Neuronal stem cell (in vitro differentiated cells): ENCODE data around the gene BABAM2.

ENCODE experiments used
- DNase-seq: peaks from one replicate; pipeline ENCODE4 v3.0.0-alpha.2; 2013; ENCODE audit warnings: low spot score
- H2AFZ ChIP-seq: one replicate; pipeline ENCODE4 v1.6.1; 2013; ENCODE audit warnings: mild to moderate bottlenecking, low read length, inconsistent platforms
- H2AK5ac ChIP-seq: 2 replicates; pipeline ENCODE4 v1.6.1; 2013; ENCODE audit warnings: low read depth, mild to moderate bottlenecking, inconsistent platforms, low read length, moderate library complexity, mixed read lengths
- H2BK120ac ChIP-seq: 2 replicates; pipeline ENCODE4 v1.6.1; 2013; ENCODE audit warnings: low read depth, mild to moderate bottlenecking, inconsistent platforms, low read length, moderate library complexity, mixed read lengths
- H2BK12ac ChIP-seq: one replicate; pipeline ENCODE4 v1.6.1; 2013; ENCODE audit warnings: low read length, inconsistent platforms
- H2BK15ac ChIP-seq: 2 replicates; pipeline ENCODE4 v1.6.1; 2013; ENCODE audit warnings: mild to moderate bottlenecking, low read length, inconsistent platforms, mixed read lengths
- H2BK5ac ChIP-seq: one replicate; pipeline ENCODE4 v1.6.1; 2013; ENCODE audit warnings: inconsistent platforms, mild to moderate bottlenecking, low read length, moderate library complexity
- H3K14ac ChIP-seq: one replicate; pipeline ENCODE4 v1.6.1; 2013; ENCODE audit warnings: low read length, inconsistent platforms
- H3K18ac ChIP-seq: 2 replicates; pipeline ENCODE4 v1.6.1; 2013; ENCODE audit warnings: low read length, inconsistent platforms
- H3K23ac ChIP-seq: 2 replicates; pipeline ENCODE4 v1.6.1; 2013; ENCODE audit warnings: low read depth, mild to moderate bottlenecking, mixed read lengths, low read length, inconsistent platforms; ENCODE audit not compliant: poor library complexity
- H3K27ac ChIP-seq: replicated peaks from 3 replicates; pipeline ENCODE4 v1.5.1; 2013; ENCODE audit warnings: low read length, inconsistent platforms
- H3K27me3 ChIP-seq, 3 experiments: 2 replicates each; pipeline ENCODE4 v1.6.1; 2013; ENCODE audit warnings: low read length in 3 of 3, mild to moderate bottlenecking in 2 of 3, inconsistent platforms in 1 of 3, low read depth in 1 of 3, mixed read lengths in 1 of 3, moderate library complexity in 1 of 3; ENCODE audit not compliant: control insufficient read depth in 3 of 3, insufficient read depth in 3 of 3
- H3K36me3 ChIP-seq, 2 donors: replicated peaks in 1 of 2; 2 replicates each; pipeline ENCODE4 v1.6.1; 2013; ENCODE audit warnings: low read length in 2 of 2; ENCODE audit not compliant: control insufficient read depth in 2 of 2, insufficient read depth in 2 of 2
- H3K4ac ChIP-seq: 2 replicates; pipeline ENCODE4 v1.6.1; 2013; ENCODE audit warnings: inconsistent platforms, mild to moderate bottlenecking, low read length, moderate library complexity
- H3K4me1 ChIP-seq, 2 donors: 1 replicate in 1 of 2; 2 replicates in 1 of 2; pipeline ENCODE4 v1.6.1; 2013; ENCODE audit warnings: low read length in 2 of 2, low read depth in 1 of 2; ENCODE audit not compliant: control insufficient read depth in 2 of 2, insufficient read depth in 1 of 2
- H3K4me2 ChIP-seq: one replicate; pipeline ENCODE4 v1.6.1; 2013; ENCODE audit warnings: mild to moderate bottlenecking, low read length, inconsistent platforms; ENCODE audit not compliant: insufficient read depth, poor library complexity, severe bottlenecking
- H3K4me3 ChIP-seq, 2 donors: 2 replicates each; pipeline ENCODE4 v1.5.1; 2013; ENCODE audit warnings: low read length in 2 of 2, mild to moderate bottlenecking in 2 of 2, inconsistent platforms in 1 of 2, moderate library complexity in 1 of 2
- H3K79me1 ChIP-seq: one replicate; pipeline ENCODE4 v1.6.1; 2013; ENCODE audit warnings: low read depth, mild to moderate bottlenecking, inconsistent platforms, low read length, moderate library complexity
- H3K9ac ChIP-seq: one replicate; pipeline ENCODE4 v1.6.1; 2013; ENCODE audit warnings: mild to moderate bottlenecking, low read depth, low read length, inconsistent platforms; ENCODE audit not compliant: poor library complexity
- H3K9me3 ChIP-seq, 2 donors: replicated peaks in 1 of 2; 2 replicates each; pipeline versions ENCODE3 to v1.6.1; 2013; ENCODE audit warnings: low read length in 2 of 2, mild to moderate bottlenecking in 2 of 2, inconsistent platforms in 1 of 2, low read depth in 1 of 2, mixed read lengths in 1 of 2, moderate library complexity in 1 of 2; ENCODE audit not compliant: control insufficient read depth in 2 of 2, insufficient read depth in 1 of 2
- H4K8ac ChIP-seq: one replicate; pipeline ENCODE4 v1.6.1; 2013; ENCODE audit warnings: low read depth, mild to moderate bottlenecking, inconsistent platforms, low read length, moderate library complexity
- H4K91ac ChIP-seq: one replicate; pipeline ENCODE4 v1.6.1; 2013; ENCODE audit warnings: low read length, low read depth, mild to moderate bottlenecking, inconsistent platforms; ENCODE audit not compliant: poor library complexity
- WGBS, 2 donors: extraction: QIAGEN DNeasy Blood & Tissue Kit; methylation state at CpG; one replicate each; pipeline ENCODE4 v1.1.7; 2013; ENCODE audit warnings: missing lambda C conversion rate in 2 of 2, mixed read lengths in 1 of 2; ENCODE audit not compliant: insufficient read length in 2 of 2, insufficient replicate concordance in 1 of 2; ENCODE audit errors: extremely low coverage in 2 of 2; 5-methylcytosine and 5-hydroxymethylcytosine counted together

Gene BABAM2

DNA sequence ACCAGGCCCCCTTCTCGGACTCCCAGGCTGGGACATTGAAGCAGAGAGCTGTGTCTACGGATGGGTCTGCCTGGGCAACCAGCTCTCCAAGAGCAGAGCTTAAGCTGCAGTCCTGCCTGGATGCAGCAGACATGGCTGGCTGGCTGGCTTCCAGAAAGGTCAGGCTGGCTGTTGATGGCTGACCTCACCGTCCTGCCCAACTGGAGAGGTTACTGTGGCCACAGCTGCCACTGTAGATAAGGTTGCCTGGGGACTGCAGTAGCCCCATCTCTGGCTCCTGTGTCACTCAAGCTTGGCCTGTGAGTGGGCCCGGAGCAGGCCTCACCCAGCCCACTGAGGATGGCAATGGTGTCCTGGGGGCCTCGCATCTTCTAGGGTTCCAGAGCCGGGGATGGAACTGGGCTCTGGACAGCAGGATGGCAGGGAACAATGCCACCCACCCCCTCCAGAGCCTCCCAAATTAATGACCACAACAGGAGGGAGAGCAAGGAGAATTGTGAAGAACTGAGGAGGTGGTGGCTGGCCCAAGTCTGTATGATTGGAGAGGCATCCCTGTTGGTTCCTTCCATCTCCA is 465.1 kb downstream of the BABAM2 start:
- Histone ChIP-seq H3K4me2 (no peak overlapping the region), H3K23ac (peak overlapping the region; percentile 25), H3K36me3 (no peaks in the 10 kb centered on the region), H3K4ac (no peak overlapping the region), H4K8ac (peak overlapping the region; percentile 29), H3K14ac (no peak overlapping the region), H3K4me3 (no peak overlapping the region), H3K79me1 (no peaks in the 10 kb centered on the region), H3K9me3 (no peaks in the 10 kb centered on the region), H4K91ac (no peak overlapping the region), H2AFZ (peak overlapping the region; percentile 84), H2BK5ac (no peak overlapping the region), H3K18ac (peak overlapping the region; percentile 69), H2BK120ac (no peak overlapping the region), H2BK12ac (no peak overlapping the region), H2AK5ac (peak overlapping the region; percentile 3), H3K27ac (no peak overlapping the region), H3K9ac (no peak overlapping the region), H3K4me1 (peaks cover 8 to 12% of the 10 kb centered on the region in 2 donors), H2BK15ac (peak overlapping the region; percentile 83), H3K27me3 (no peaks in the 10 kb centered on the region)
- DNase-seq, result no peak
- no CpG with 5 or more reads among the region's 6 CpGs for WGBS, 2 donors

GRCh38 chr2:28356095-28356911 is 465.8 kb downstream of the BABAM2 start:
- H3K27me3 ChIP-seq, result no peaks in the 10 kb centered on the region
- peak overlapping the region; percentile 81 for H4K91ac ChIP-seq
- no peak overlapping the region for H2BK12ac ChIP-seq
- peak overlapping the region; percentile 69 for H3K4ac ChIP-seq
- H3K4me2 ChIP-seq, result no peak overlapping the region
- no CpG with 5 or more reads among the region's 17 CpGs for WGBS, 2 donors
- no peaks in the 10 kb centered on the region for H3K9me3 ChIP-seq
- peak overlapping the region; percentile 99 for H2BK120ac ChIP-seq
- H3K9ac ChIP-seq, result peak overlapping the region; percentile 67
- peak overlapping the region; percentile 80 for H2AK5ac ChIP-seq
- H3K36me3 ChIP-seq, result no peaks in the 10 kb centered on the region
- H4K8ac ChIP-seq, result peak overlapping the region; percentile 29
- no peaks in the 10 kb centered on the region for H3K79me1 ChIP-seq
- no peak overlapping the region for H3K4me3 ChIP-seq
- peak overlapping the region; percentile 25 for H3K23ac ChIP-seq
- H3K14ac ChIP-seq, result peak overlapping the region; percentile 60
- H3K27ac ChIP-seq, result no peak overlapping the region
- DNase-seq, result no peak
- peak overlapping the region; percentile 84 for H2AFZ ChIP-seq
- H2BK15ac ChIP-seq, result peak overlapping the region; percentile 83
- peak overlapping the region; percentile 69 for H3K18ac ChIP-seq
- H3K4me1 ChIP-seq, result peaks cover 12 to 15% of the 10 kb centered on the region in 2 donors
- peak overlapping the region; percentile 98 for H2BK5ac ChIP-seq

DNA sequence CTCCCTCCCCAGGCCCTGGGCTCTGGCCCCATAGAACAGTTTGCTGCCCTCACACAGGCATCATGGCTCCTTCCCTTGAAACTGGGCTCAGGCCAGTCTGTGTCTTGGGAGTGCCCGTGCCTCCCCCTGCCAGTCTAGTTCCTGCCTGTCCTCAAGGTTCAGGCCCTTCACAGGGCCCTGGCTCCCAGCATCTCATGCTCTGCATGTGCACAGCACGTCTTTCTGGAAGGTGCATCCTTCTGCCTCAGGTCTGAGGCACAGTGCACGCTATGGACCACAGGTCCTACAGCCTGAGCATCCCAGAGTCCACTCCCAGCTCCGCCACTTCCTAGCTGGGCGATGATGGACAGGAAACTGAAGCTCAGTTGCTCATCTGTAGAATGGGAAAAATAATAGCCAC is 466.5 kb downstream of the BABAM2 start:
- Histone ChIP-seq H3K36me3 (no peaks in the 10 kb centered on the region), H3K27ac (no peak overlapping the region), H3K4ac (no peak overlapping the region), H2BK12ac (peak overlapping the region; percentile 1), H3K4me2 (no peak overlapping the region), H3K23ac (peak overlapping the region; percentile 25), H3K9me3 (no peaks in the 10 kb centered on the region), H3K27me3 (no peaks in the 10 kb centered on the region), H4K91ac (no peak overlapping the region), H3K18ac (peak overlapping the region; percentile 69), H3K4me1 (peaks cover 12 to 15% of the 10 kb centered on the region in 2 donors), H2BK120ac (peak overlapping the region; percentile 9), H2BK5ac (peak overlapping the region; percentile 98), H3K14ac (no peak overlapping the region), H2AFZ (peak overlapping the region; percentile 84), H4K8ac (no peak overlapping the region), H3K9ac (peak overlapping the region; percentile 36), H3K79me1 (no peaks in the 10 kb centered on the region), H3K4me3 (no peak overlapping the region), H2BK15ac (peak overlapping the region; percentile 83), H2AK5ac (peak overlapping the region; percentile 80)
- DNase-seq, result no peak
- WGBS, 2 donors, result no CpG with 5 or more reads among the region's 5 CpGs

DNA sequence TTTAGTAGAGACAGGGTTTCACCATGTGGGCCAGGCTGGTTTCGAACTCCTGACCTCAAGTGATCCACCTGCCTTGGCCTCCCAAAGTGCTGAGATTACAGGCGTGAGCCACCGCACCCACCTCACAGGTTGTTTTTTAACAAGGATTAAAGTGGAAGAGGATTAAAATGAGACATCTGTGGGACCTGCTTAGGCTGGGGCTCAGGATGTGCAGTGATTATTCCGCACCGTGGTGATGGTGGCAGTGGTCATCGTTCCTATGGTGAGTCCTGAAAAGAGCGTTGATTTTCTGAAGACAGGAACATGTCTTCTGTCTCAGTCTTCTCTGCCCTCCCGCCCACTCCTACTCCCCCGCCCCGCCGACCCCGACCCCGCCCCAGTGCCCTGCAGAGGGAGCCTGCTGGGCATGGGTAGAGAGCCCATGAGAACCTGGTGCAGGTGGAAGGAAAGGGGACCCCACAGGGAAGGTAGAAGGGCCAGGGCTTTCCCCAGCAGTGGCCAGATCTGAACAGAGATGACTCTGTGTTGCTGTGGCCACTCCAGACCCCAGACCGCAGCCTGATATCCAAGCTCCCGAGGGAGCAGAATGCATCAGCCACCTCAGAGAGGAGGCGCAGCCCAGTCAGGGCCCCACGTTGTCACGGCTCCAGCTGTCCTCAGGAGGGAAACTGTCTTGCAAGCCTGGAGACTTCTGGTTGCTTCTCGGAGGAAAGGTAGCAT is 467.6 kb downstream of the BABAM2 start:
- no peak overlapping the region for H3K27ac ChIP-seq

More for the DNA sequence above, 467.6 kb downstream of the BABAM2 start:
- Histone ChIP-seq H2BK15ac (no peak overlapping the region), H3K4me2 (no peak overlapping the region), H4K8ac (no peak overlapping the region), H3K14ac (no peak overlapping the region), H3K79me1 (no peaks in the 10 kb centered on the region), H3K36me3 (no peaks in the 10 kb centered on the region), H2BK120ac (no peak overlapping the region), H3K18ac (no peak overlapping the region), H2BK5ac (no peak overlapping the region), H3K4ac (no peak overlapping the region), H3K4me3 (no peak overlapping the region), H3K27me3 (no peaks in the 10 kb centered on the region), H3K9ac (no peak overlapping the region), H2AK5ac (no peak overlapping the region), H4K91ac (no peak overlapping the region), H2AFZ (no peak overlapping the region), H3K23ac (no peak overlapping the region), H2BK12ac (no peak overlapping the region), H3K9me3 (no peaks in the 10 kb centered on the region), H3K4me1 (peaks cover 9 to 15% of the 10 kb centered on the region in 2 donors)
- no CpG with 5 or more reads among the region's 19 CpGs for WGBS, 2 donors
- DNase-seq, result no peak
